ENCODE measurements around the gene PRR20G. TPM values are rescaled to one million over a fixed set of nuclear protein-coding genes. Genes with fewer than 3 reads are reported as not detected.

Gene PRR20G
- total and polyA plus RNA-seq, 2 experiments from 2014 or later, result 0.39 TPM; not detected in 1

GRCh38 chr3:127247292-127247691, 40.6 kb downstream of the PRR20G start (continued):
- TF ChIP-seq ZNF462 (CRISPR knock-in tag; IDR thresholded peaks at IDR 0.05), result no peak
- no peak for TF ChIP-seq ZNF114 (CRISPR knock-in tag; IDR thresholded peaks at IDR 0.05)

- ATAC-seq, result no peak
- Mint-ChIP-seq H3K4me1 (no peaks in the 10 kb centered on the region), H3K27ac (no peak overlapping the region), H3K9me3 (peaks cover 21% of the 10 kb centered on the region), H3K36me3 (ENCODE audit: low read depth) (no peaks in the 10 kb centered on the region), H3K4me3 (no peak overlapping the region), H3K27me3 (ENCODE audit: insufficient read depth, low read depth, poor library complexity) (peaks cover 3% of the 10 kb centered on the region)
- Histone ChIP-seq H3F3A (replicated peaks; ENCODE audit: low read depth) (no peaks in the 10 kb centered on the region), H3K4me3 (no peak overlapping the region), H3K4me2 (no peak overlapping the region), H3K9me2 (ENCODE audit: insufficient read depth) (no peaks in the 10 kb centered on the region), H3K4me1 (ENCODE audit: insufficient read depth) (no peaks in the 10 kb centered on the region), H3K79me2 (replicated peaks; ENCODE audit: insufficient read depth) (no peaks in the 10 kb centered on the region), H3K36me3 (ENCODE audit: insufficient read depth) (no peaks in the 10 kb centered on the region), H3K27ac (ENCODE audit: low read depth) (no peak overlapping the region), H3K27me3 (ENCODE audit: insufficient read depth) (no peaks in the 10 kb centered on the region), H4K20me1 (replicated peaks; ENCODE audit: insufficient read depth) (no peaks in the 10 kb centered on the region), H2AFZ (no peak overlapping the region)
- no peak for DNase-seq (ENCODE audit: low spot score)
- no peak for TF ChIP-seq ZNF462 (CRISPR knock-in tag; IDR thresholded peaks at IDR 0.05)
- TF ChIP-seq ZNF331 (CRISPR knock-in tag; IDR thresholded peaks at IDR 0.05; ENCODE audit: low read depth), result no peak
- TF ChIP-seq ETS1 (IDR thresholded peaks at IDR 0.05), result no peak
- TF ChIP-seq POLR2AphosphoS5 (IDR thresholded peaks at IDR 0.05; ENCODE audit: low read depth), result no peak
- TF ChIP-seq ZNF114 (CRISPR knock-in tag; IDR thresholded peaks at IDR 0.05), result no peak
- no peak for TF ChIP-seq CREB1 (CRISPR knock-in tag; IDR thresholded peaks at IDR 0.05; ENCODE audit: low read depth)
- no peak for TF ChIP-seq EZH2 (IDR thresholded peaks at IDR 0.05; ENCODE audit: low read depth, unreplicated experiment)
- TF ChIP-seq NANOG (IDR thresholded peaks at IDR 0.05; ENCODE audit: borderline replicate concordance), result no peak
- no peak for TF ChIP-seq STAT1 (IDR thresholded peaks at IDR 0.05; ENCODE audit: unreplicated experiment)
- no peak for TF ChIP-seq JUNB (IDR thresholded peaks at IDR 0.05; ENCODE audit: unreplicated experiment)
Measured at GRCh38 chr3:127238602-127239001, 49.2 kb downstream of the PRR20G start.

All from GM23338 (cell line).